Measurements from ENCODE around the gene SLC39A1.
A peak's percentile ranks its signal among the peaks of the same experiment; 100 is the strongest.
"Not testable (repeated sequence)": the region's sequence is repeated elsewhere in the genome, so short reads cannot be mapped to it uniquely, and the experiment has no call there.

Gene SLC39A1, protein sequence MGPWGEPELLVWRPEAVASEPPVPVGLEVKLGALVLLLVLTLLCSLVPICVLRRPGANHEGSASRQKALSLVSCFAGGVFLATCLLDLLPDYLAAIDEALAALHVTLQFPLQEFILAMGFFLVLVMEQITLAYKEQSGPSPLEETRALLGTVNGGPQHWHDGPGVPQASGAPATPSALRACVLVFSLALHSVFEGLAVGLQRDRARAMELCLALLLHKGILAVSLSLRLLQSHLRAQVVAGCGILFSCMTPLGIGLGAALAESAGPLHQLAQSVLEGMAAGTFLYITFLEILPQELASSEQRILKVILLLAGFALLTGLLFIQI

DNA sequence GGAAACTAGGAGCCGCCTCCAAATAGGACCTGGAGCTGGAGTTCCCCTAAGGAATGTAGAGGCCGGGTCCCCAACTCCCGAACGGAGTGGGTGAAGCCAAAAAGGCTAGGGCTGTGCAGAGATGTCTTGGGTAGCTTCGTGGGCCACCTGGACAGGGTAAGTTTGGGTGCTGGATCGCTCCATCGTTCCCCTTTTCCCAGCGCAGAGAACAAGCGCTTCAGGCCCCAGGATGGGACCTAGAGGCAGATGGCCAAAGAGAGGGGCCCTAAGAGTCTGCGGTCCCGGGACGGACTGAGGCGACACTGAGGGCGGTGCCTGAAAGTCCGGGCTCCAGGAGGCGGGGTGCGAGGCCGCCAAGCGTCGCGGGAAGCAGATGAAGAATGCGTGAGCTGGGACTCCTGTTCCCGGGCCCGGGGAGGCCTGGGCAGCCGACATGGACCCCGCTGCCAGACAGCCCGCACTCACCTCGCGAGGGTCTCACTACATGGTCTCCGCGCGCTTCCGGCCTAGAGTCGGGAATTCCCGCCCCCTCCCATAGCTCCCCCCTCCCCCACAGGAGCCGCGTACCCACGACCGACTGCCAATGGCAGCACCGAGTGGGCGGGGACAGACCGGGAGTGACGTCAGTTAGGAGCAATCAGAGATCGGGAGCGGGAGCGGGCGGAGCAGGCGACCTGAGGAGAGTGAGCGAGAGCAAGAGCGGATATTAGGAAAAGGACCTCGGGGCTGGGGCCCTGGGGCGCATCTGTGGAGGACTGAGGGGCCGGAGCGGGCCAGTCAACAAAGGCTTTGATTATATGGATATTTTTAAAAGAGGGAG, at the start of gene SLC39A1:
TSS of gene SLC39A1 (minus strand) at position 508 of the 820 bp plus-strand sequence. CDS start 822 bp downstream, outside the sequence.
- peak; percentile 92 to 93 for DNase-seq

DNA sequence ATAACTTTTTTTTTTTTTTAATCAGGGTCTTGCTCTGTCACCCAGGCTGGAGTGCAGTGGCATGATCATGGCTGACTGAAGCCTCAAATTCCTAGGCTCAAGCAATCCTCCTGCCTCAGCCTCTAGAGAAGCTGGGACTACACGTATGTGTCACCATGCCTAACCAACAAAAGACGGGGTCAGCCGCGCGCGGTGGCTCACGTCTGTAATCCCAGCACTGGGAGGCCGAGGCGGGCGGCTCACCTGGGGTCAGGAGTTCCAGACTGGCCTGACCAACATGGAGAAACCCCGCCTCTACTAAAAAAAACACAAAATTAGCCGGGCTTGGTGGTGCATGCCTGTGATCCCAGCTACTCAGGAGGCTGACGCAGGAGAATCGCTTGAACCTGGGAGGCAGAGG, 49.2 kb upstream of the SLC39A1 start:
- not testable (repeated sequence) for DNase-seq

DNA sequence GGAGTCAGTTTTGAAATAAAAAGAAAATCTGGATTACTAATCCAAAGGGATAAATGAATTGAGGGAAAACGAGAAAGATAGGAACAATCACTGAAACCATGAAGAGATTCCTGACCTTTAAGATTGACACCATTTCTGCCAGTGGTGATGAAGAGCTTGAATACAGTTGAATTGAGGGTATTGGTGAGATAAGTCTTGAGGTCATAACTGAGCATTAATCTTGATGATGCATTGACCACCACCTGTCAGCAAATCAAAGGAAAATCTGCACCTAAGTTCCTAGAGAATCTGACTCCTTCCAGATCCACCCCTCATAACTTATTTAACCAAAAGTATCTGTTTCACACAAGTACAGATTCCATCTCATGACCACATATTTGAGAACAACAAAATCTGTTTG, 48.8 kb upstream of the SLC39A1 start:
- no peak for DNase-seq

DNA sequence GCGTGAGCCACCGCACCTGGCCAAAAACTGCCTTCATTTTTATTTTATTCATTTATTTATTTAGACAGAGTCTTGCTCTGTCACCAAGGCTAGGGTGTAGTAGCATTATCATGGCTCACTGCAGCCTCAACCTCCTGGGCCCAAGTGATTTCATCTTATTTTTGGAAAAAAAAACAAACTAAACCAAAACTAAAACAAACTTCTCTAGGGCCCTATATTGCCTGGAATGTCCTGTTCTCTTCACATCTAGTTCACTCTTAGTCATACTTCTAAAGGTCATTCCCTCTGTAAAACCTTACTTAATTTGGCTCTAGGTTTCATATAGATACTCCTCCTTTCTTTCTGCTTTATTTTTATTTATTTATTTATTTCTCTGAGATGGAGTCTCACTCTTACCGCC, 42.8 kb upstream of the SLC39A1 start:
- no peak for DNase-seq

DNA sequence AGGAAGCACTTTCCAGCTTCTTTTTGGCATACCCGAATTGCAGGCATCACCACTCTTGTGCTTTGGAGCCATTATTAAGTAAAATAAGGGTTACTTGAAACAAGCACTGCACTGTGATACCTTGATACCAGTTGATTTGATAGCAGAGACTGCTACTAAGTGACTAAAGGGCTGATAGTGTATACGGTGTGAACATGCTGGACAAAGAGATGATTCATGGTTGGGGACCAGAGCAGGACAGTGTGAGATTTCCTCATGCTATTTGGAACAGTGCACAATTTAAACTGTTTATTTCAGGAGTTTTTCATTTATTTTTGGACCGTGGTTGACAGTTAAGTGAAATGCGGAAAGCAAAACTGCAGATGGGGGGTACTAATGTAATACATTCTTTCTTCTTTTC, 37.1 kb upstream of the SLC39A1 start:
- no peak for DNase-seq

DNA sequence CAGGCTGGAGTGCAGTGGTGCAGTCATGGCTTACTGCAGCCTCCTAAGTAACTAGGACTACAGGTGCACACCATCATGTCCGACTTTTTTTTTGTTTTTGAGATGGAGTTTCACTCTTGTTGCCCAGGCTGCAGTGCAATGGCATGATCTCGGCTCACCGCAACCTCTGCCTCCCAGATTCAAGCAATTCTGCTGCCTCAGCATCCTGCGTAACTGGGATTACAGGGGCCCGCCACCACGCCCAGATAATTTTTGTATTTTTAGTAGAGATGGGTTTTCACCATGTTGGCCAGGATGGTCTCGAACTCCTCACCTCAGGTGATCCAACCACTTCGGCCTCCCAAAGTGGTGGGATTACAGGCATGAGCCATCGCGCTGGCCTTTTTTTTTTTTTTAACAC, 33.5 kb upstream of the SLC39A1 start:
- not testable (repeated sequence) for DNase-seq

DNA sequence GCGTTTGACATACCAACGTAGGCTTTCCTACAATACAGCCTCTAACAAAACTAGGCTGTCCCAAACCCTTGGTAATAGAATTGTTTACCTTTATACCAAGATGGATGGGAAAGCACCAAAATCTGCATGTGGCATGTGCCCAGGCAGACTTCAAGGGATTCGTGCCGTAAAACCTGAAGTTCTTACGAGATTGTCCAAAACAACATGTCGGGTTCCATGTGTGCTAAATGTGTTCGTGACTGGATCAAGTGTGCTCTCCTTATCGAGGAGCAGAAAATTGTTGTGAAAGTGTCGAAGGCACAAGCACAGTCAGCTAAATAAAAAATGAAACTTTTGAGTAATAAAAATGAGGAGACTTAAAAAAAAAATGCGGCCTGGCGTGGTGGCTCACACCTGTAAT, 32.3 kb upstream of the SLC39A1 start:
- no peak for DNase-seq

DNA sequence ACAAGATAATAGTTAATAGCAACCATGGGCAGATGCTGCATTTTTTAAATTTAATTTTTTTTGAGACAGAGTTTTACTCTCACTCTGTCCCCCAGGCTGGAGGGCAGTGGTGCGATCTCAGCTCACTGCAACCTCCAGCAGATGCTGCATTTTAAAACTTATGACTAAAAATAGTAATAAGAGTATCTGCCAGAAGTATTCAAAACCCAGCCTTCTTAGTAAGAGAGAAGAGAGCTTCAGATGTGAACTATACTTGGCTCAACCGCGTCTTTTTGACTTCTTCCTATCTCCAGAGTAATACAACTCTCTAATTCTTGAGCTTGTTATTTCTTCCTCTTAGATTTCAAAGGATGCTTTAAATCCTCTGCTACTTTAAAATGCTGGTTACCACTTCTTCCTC, 31.9 kb upstream of the SLC39A1 start:
- no peak for DNase-seq

DNA sequence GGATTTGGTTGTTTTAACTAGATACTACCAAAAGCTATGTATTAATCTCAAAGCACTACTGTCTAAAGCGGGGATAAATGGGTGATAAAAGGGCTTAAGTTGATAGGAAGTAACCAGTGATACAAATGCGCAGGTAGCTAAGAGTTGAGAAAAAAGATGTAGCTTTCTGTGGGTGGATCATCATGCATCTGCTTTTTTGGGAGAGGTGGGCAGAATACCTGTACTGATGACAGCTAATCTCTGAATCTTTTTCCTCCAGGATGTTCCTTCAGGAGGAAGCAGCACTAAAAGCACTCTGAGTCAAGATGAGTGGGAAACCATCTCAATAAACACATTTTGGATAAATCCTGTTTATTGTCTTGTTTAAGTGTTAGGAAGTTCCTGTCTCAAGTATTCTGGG, 28.5 kb upstream of the SLC39A1 start:
- no peak for DNase-seq

DNA sequence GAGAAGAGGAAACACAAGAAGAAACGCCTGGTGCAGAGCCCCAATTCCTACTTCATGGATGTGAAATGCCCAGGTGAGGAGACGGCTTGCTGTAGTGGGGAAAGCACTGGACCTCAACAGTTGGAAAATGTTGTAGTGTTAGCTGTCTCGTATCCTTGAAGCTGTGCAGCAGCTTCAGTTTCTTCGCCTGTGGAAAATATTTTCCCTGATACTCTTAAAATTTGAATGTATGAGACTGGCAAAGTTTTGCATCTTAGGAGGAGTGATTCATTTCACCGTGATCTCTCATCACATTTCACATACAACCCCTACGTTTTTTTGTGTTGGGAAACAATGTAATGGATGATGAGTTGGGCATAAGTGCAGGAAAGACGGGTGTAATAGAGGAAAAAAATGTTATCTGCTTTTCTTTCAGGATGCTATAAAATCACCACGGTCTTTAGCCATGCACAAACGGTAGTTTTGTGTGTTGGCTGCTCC, 27.9 kb upstream of the SLC39A1 start:
- DNase-seq: no peak

DNA sequence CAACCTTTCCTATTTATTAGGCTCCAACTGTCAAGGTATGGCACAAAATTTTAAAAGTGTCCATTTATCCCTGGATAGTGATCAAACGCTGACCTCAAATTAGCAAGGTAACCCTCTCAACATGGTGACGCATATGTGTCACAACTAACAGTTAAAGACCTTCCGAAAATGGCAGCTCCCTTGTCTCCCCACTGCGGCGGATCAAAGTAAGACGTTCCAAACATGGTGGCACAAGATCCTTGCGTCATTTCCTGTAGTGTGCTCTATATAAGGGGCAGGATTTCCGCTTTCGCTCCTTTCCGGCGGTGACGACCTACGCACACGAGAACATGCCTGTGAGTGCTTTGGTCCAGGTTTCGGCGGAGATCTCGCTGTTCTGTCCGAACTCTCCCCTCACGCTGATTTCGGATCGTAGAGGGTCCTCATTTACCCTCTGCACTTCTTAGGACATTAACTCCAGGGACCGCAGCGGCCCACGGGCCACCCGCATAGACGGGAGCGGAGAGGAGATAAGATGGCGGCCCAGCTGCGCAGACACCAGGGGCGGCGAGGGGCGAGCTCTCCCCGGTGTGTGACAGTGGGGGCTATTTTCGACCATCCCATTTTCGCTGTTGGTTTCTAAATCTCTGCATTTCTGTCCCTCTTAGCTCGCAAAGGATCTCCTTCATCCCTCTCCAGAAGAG, 27.3 kb upstream of the SLC39A1 start, which contains the start of gene RPS27:
TSS of gene RPS27 (plus strand) at position 295 of the 683 bp plus-strand sequence. CDS start at position 330, 35 bp downstream.
- peak; percentile 68 to 92 for DNase-seq

DNA sequence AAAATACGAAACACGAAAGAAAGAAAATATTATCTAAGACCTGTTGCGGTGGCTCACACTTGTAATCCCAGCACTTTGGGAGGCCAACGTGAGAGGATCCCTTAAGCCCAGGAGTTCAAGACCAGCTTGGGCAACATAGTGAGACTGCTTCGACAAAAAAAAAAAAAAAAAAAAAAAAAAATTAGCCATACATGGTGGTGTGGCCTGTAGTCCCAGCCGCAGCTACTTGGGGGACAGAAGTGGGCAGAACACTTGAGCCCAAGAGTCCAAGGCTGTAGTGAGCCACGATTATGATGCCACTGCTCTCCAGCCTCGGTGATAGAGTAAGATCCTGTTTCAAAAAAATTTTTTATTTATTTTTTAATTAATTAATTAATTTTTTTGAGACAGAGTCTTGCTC, 24.3 kb upstream of the SLC39A1 start:
- DNase-seq: no peak

DNA sequence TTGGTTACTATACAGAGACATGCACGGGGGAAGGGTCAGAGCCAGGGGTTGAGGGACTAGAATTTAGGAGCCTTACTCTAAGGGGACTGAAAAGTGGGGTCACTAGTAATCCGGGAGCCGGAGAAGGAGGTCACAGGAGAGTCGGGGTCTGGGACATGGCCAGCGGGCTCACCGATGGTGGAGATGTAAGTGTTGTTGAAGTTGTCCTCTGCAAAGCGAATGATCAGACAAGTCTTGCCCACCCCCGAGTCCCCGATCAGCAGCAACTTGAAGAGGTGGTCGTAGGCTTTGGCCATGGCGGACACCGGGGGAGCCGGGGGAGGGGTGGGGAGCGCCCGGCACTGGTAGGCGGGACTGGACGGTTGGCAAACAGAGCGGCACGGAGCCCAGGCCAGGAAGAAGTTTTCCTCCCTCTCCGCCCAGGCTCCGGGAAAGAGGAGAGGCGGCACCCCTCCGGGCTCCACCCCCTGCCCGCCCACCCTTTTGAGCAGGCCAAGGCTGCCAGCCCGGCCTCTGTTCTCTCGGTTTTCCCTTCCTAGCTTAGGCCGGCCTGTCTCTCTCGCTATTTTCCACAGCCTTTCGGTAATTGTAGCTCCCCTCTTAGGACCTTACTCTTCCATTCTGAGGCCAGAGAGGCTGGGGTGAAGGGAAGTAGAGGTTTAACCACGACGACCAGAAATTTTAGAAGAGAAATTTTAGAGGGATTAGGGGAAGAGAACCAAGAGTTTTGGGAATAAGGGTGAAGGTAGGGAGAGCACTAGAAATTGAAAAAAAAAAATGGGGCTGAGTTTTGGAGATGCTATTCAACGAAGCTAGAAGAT, 22.8 kb upstream of the SLC39A1 start, which contains the start of gene RAB13:
TSS of gene RAB13 (minus strand) at position 399 of the 821 bp plus-strand sequence. CDS start at position 296, 103 bp downstream.
- no peak for DNase-seq

DNA sequence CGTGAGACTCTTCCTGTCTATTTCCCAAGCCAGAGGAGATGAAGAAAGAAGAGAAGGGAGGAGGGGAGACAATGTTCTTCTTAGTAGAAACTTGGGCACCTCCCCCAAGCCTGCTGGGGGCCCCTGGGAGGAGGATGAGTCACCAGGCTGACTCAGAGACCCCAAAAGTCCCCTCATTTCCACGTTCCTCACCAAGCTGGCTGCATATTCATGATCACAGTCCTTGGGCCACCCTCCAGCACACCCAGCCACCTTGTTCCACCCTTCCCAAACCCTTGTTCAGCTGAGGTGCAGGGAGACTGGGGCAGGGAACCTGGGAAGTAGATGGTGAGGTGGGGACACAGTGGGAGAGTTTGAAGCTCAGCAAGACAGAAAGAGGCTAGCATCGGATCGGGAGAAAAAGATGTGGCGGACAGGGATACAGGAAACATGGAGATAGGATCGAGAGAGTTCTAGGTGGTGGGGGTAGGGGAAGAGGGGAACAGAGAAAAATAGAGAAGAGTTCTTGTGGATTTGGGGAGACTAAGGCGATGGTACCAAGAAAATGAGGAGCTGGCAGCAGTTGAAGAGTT, 22.1 kb upstream of the SLC39A1 start:
- peak; percentile 48 to 63 for DNase-seq

DNA sequence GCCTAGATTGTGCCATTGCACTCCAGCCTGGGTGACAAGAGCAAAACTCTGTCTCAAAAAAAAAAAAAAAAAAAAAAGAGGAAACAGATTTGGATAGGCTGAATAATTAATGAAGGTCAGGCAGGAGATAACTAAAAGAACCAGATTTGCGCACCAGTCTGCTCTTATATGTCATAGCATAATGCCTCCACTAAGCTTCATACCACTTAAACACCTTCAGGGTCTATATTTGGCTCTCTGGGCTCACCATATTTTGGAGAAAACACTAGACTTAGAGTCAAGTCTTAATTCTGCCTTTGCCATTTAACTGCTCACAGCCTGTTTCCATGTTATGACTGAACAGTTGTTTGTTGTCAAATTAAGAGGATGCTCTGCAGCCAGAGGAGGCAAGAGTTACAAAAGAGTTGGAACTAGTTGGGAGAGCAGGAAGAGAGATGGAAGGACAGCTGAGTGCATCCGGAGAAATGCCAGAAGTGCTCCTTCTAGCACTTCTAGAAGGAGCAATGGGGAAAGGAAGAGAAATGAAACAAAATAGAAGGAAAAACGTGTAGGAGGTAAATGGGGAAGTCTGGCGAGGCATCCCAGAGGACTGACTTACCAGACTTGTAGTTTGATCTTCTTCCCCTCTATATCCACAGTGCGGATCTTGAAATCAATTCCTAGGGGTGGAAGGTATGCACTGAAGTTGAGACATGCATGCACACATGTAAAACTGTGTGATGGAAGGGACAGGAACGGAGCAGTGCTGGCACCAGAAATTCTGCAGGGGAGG, 21.0 kb upstream of the SLC39A1 start:
- no peak for DNase-seq

DNA sequence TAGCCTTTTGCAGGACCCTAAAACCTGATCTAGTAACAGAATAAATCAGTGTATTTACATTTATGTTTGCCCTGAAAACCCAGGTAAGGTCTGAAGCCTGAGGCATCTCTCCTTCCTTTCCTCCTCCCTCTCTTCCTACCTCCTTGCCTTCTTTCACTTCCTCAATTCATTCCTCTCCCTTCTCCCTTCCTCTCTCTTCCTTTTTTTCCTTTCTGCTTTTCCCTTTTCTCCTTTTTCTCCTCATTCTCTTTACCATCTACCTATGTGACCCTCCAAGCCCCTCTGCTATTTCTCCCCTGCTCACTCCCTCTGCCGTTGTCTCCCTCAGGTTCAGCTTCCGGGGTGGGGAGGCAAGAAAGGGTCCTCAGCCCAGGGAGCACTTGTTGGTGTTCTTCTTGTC, 18.4 kb upstream of the SLC39A1 start:
- not testable (repeated sequence) for DNase-seq

DNA sequence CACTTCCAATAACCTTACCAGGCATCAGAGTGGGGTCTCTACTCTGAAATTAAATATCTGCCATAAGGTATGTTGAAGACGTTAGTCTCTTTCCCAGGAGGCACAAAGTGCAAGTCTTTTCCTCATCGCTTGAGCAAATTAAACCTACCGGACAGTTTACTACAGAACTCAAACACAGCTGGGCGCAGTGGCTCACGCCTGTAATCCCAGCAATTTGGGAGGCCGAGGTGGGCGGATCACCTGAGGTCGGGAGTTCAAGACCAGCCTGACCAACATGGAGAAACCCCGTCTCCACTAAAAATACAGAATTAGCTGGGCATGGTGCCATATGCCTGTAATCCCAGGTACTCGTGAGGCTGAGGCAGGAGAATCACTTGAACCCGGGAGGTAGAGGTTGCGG, 15.8 kb upstream of the SLC39A1 start:
- not testable (repeated sequence) for DNase-seq

DNA sequence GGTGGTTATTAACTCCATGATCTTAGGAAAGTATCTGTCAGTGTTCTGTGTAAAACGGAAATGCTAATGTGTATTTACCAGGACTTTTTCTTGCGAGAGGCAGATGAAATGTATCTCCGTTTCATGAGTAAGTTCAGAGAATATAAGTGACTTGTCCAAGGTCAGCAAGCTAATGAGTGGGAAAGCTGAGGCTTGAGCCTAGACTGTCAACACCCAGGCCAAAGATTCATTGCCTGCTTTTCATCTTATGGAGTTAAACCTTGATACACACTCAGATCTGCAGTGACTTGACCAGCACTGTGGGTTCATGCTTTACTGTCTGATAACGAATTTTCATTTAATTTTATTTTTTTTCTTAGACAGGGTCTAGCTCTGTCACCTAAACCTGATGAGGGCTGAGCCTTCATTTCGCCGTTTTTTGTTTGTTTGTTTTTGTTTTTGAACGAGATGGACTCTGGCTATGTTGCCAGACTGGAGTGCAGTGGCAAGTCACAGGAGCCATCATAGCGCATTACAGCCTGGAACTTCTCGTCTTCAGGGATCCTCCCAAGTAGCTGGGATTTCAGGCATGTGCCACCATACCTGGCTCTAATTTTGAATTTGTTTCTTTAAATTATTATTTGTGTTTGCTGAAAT, 15.1 kb upstream of the SLC39A1 start:
- DNase-seq: no peak

DNA sequence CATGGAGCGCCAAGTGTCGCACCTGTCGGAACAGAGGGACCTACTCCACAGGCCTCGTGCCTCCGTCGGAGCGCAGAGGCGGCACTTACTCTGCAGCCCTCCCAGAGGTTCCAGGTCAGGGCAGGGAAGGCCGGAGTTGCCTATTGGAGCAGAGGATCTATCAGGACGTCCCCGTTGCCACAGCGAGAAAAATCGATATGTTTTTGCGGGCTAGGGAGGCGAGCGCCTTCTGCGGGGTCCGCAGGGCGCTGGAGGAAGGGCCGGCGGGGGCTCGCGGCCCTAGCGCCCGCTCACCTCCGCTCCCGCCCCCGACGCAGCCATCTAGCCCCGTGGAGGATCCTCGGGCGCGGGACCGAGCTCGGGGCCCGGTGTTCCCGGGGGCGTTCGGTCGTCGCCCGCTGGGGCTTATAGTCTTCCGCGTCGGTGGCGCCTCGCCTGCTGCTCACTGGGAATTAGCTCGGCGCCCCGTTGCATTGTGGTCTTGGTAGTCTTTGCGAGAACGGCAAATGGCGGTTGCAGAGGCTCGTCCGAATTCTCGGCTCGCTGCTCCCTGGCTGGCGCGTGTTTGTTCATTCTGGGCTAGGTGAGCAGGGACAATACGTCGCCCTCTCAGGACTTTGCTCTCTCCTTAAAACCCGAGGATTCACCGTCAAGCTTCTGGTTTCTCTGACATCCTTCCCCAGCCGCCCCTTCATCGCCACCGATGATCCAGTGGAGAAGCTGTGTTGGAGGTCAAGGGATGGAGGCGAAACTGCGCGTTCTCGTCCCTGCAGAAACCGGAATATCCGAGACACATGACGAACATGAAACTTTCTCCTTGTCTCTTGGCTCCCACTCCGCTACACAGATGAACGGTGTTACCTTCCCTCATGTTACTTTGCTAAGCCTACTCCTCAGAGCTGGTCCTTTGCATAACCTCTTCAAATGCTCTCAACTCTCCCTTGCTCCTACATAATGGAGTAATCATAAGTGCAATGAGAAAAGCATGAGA, 14.2 kb upstream of the SLC39A1 start, which contains the start of gene JTB:
TSS of gene JTB (minus strand) at position 425 of the 991 bp plus-strand sequence. CDS start at position 3, 422 bp downstream.
- peak; percentile 84 for DNase-seq
